ENCODE results near the gene HTR4.

Gene HTR4

GRCh38 chr5:148660346-148660660 lies 6.0 kb upstream of the HTR4 start:
- DNase-seq, result no peak

DNA sequence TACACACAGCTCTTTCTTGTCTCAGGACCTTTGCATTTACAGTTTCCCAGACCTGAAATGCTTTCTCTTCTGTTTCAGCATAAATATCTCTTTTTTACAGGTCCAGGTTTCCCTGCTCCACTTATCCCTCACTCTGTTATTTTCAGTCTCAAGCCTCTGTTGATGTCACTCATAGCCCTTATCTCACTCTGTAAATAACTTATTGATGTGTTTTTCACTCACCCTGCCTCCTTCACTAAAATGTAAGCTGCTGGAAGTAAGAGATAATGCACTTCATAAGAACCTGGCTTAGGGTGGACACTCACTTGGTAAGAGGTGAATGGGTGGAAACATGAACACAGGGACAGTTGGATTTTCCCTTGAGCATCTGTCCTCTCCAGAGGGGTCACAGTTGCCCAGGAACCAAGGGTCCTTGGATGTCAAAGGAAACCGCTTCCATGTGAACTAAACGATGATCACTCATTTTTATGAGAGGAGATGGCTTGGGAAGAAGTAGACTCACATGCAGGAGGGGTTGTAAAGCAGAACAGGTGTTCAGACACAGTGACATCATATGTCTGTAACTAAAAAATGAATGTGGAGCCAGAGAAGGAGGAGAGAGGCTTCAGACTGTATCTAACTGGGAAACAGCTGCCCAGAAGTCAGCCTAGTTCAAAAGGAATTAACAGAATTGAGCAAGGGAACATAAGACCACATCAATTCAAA lies 5.5 kb upstream of the HTR4 start:
- no peak for DNase-seq

GRCh38 chr5:148653291-148653835 lies 964 bp downstream of the HTR4 start:
- DNase-seq, result no peak

DNA sequence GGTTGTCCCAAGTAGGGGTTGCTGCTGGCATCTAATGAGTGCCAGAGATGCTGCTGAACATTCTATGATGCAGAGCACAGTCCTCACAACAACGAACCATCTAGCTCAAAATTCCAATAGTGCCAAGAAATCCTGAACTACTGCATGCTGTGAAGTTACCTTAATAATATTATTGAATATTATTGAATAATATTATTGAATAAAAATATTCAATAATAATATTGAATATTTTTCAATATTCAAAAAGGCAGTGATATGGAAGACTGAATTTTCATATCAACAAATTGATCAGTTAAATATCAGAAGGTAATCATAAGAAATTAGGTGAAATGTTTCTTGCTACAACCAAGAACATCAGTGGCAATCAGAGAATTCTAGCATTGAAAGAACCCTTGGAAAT lies 2.8 kb downstream of the HTR4 start:
- DNase-seq, result no peak

GRCh38 chr5:148645527-148645926 lies 8.8 kb downstream of the HTR4 start:
- no peak for DNase-seq

- DNase-seq, result no peak
Observed at GRCh38 chr5:148641735-148642134, 12.6 kb downstream of the HTR4 start.

GRCh38 chr5:148640471-148640870 lies 13.9 kb downstream of the HTR4 start:
- DNase-seq, result no peak

- no peak for DNase-seq
Observed at GRCh38 chr5:148639081-148639480, 15.2 kb downstream of the HTR4 start.

DNA sequence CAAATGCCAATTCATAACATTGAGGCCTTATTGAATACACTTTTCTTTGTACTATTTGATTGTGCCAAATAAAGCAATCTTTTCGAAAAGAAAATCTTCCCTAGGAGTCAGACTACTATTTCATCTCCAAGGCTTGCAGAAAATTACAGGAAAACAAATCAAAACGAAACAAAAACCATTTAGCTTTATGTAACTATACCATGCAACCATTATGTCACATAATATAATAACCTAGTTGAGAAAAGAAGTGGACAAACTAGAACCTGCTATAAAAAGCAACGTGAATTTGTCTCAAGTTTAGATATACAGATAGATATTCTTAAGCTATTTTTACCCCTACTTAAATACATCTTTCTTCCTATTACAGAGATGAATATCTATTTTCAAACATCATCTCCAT lies 18.0 kb downstream of the HTR4 start:
- no peak for DNase-seq

- DNase-seq, result no peak
Observed at GRCh38 chr5:148635321-148636083, 18.8 kb downstream of the HTR4 start.

GRCh38 chr5:148633067-148633377 lies 21.3 kb downstream of the HTR4 start:
- no peak for DNase-seq

GRCh38 chr5:148632255-148633066 lies 21.9 kb downstream of the HTR4 start:
- DNase-seq, result no peak

GRCh38 chr5:148626986-148627385 lies 27.3 kb downstream of the HTR4 start:
- DNase-seq, result no peak

- no peak for DNase-seq
Observed at GRCh38 chr5:148626081-148626613, 28.2 kb downstream of the HTR4 start.

DNA sequence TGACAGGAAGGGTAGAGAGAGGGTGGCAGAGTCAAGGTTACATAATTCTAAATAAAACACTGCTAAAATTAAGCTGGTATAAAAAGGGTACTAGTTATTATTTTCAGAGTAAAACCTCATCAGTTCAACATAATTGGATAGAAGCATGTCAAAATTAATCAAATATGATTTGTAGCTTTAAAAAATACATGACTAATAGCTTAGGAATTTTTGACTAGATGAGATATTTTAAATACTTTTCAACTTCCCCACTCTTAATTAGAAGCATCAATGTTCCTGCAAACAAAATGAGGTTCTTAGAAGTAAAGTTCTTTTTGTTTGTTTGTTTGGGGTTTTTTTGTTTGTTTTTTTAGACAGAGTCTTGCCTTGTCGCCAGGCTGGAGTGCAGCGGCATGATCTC lies 29.1 kb downstream of the HTR4 start:
- DNase-seq, result no peak

GRCh38 chr5:148623741-148624140 lies 30.6 kb downstream of the HTR4 start:
- no peak for DNase-seq

GRCh38 chr5:148623101-148623500 lies 31.2 kb downstream of the HTR4 start:
- no peak for DNase-seq

DNA sequence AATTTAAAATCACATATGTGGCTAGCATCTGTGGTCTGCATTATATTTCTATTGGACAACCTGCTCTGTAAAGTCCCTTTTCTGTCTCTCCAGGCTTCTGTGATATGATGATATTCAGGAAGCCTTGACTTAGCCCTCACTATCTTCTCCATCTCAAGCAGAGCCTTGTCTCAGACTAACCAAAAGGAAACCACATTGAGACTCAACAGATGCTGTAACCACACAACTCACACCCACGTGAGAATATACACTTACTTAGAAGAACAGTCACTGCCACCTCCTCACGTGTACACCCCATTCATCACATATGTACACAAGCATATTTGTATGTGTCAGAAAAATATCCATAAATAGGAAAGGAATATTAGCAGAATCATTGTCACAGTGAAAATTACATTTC lies 33.6 kb downstream of the HTR4 start:
- DNase-seq, result no peak

- no peak for DNase-seq
Observed at GRCh38 chr5:148620091-148620490, 34.2 kb downstream of the HTR4 start.

DNA sequence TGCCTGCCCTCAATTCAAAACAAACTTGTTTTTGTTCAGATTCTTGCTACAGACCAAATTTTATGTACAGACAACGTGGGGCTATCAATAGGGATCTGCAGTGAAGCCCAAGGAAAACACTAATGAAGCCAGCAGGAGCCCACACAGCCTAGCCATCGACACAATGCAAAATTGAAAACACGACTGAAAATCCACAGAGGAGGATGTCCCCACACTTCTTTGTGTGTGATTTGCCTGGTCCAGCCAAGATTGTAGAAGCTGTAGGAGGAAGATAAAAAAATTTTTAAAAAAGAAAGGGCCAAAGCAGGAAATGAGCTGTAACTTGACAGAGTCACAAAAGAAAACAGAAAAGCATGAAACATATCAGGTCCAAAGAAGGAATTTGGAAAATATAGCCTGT lies 34.8 kb downstream of the HTR4 start:
- DNase-seq, result no peak

- no peak for DNase-seq
Observed at GRCh38 chr5:148615644-148616275, 38.6 kb downstream of the HTR4 start.

DNA sequence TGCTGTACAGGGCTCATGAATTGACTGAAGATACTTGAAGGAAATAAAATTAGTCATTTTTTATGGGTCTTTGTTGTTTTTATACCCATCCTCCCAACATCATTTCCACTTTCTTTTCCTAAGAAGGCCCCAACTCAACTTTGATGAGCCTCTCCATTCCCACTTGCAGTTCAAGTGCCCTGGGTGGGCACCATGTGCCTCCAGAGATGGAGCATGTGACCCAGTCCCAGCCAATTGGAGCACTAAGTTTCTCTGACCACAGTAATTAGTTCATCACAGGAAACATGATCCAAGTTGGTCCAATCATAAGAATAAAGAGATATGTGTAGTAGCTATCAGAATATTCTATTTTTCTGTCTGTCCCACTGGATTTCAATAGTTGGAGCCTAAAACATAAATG lies 46.9 kb downstream of the HTR4 start:
- DNase-seq, result no peak

DNA sequence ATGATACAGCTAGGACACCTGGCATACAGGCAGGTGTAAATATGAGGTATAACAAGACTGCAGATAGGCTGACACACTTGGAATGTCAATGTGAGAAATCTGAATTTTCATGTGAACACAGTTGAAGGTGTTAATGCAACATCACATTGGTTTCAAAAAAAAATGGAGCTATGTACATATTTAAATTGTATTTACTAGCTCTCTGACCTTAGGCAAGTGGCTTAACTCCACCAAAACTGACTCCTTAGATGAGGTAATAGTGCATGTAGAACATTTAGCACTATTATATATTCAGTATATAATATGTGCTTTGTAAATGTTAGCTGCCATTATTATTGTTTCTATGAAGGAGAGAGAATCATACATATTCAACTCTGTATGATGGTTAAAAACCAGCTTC lies 48.0 kb downstream of the HTR4 start:
- DNase-seq, result no peak

Data from NCI-H774 (cell line).